GM18519 (cell line): Measurements from ENCODE around the gene B4GALNT4.
A peak's percentile ranks its signal among the peaks of the same experiment; 100 is the strongest.
"Not testable (repeated sequence)": the region's sequence is repeated elsewhere in the genome, so short reads cannot be mapped to it uniquely, and the experiment has no call there.

Experiments
- ATAC-seq: cut with Tn5 transposase; IDR thresholded peaks from one replicate; pipeline ENCODE4 v1.9.1; 2021; ENCODE audit warnings: mild to moderate bottlenecking, moderate library complexity; ENCODE audit not compliant: unreplicated experiment, low FRiP score

The B4GALNT4 gene, protein sequence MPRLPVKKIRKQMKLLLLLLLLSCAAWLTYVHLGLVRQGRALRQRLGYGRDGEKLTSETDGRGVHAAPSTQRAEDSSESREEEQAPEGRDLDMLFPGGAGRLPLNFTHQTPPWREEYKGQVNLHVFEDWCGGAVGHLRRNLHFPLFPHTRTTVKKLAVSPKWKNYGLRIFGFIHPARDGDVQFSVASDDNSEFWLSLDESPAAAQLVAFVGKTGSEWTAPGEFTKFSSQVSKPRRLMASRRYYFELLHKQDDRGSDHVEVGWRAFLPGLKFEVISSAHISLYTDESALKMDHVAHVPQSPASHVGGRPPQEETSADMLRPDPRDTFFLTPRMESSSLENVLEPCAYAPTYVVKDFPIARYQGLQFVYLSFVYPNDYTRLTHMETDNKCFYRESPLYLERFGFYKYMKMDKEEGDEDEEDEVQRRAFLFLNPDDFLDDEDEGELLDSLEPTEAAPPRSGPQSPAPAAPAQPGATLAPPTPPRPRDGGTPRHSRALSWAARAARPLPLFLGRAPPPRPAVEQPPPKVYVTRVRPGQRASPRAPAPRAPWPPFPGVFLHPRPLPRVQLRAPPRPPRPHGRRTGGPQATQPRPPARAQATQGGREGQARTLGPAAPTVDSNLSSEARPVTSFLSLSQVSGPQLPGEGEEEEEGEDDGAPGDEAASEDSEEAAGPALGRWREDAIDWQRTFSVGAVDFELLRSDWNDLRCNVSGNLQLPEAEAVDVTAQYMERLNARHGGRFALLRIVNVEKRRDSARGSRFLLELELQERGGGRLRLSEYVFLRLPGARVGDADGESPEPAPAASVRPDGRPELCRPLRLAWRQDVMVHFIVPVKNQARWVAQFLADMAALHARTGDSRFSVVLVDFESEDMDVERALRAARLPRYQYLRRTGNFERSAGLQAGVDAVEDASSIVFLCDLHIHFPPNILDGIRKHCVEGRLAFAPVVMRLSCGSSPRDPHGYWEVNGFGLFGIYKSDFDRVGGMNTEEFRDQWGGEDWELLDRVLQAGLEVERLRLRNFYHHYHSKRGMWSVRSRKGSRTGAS

DNA sequence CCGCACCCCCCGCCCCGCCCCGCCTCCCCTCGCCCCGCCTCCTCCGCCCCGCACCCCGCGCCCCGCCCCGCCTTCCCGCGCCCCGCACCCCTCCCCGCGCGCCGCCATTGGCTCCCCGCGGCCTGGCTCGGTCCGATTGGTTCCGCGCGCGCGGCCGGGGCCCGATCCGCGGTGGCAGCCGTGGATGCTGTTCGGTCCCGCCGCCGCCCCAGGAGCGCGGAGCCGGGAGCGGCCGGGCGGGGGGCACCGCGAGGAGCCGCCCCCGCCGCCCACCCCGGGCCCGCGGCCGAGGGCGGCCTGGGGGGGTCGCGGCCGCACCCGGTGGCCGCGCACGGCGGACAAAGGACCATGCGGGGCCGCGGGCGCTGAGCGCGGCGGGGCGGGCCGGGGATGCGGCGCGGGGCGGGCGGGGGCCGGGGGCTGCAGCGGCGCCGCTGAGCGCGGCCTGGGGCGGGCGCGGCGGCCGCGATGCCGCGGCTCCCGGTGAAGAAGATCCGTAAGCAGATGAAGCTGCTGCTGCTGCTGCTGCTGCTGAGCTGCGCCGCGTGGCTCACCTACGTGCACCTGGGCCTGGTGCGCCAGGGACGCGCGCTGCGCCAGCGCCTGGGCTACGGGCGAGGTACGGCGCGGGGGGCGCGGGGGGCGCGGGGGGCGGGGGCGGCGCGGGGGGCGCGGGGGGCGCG, at the start of gene B4GALNT4:
B4GALNT4 (plus strand) TSS at position 164 of the 683 bp plus-strand sequence; CDS start at position 469, 305 bp downstream.
- ATAC-seq: no peak

DNA sequence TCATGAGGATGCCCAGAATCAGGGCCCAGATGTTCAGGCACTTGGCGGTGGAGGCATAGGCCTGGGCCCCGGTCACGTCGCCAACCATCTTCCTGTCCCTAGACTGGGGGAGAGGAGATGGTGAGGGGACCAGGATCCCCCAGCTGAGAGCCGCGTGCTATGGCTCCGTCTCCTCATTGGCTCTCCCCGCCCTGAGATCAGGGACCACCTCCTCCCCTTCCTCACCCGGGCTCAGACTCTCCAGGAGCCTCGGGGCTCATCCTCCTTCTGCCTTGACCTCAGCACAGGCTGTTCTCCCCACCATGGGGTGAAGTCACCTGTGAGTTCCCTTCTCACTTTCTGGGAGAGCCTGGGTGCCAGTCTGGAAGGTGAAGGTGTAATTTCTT, 49.4 kb upstream of the B4GALNT4 start:
- not testable (repeated sequence) for ATAC-seq

DNA sequence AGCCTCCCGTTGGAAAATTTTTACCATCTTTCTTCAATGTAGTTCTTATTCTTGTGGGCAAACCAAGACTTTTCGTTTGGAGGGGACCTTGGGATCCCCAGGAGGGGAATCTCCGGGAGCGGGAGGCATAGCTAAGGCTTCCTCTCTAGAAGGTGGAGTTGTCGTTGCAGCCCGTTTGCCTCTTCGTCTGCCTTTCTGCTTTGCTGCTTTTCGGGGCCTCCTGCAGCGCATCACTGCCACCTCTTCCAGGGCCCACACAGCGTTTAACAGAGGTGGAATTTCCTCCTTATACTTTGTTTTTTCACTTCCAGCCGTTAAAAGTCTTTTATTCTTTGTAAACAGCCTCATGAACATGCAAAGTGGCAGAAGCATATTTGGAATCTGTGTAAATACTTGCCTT, 45.1 kb upstream of the B4GALNT4 start:
- ATAC-seq: no peak

DNA sequence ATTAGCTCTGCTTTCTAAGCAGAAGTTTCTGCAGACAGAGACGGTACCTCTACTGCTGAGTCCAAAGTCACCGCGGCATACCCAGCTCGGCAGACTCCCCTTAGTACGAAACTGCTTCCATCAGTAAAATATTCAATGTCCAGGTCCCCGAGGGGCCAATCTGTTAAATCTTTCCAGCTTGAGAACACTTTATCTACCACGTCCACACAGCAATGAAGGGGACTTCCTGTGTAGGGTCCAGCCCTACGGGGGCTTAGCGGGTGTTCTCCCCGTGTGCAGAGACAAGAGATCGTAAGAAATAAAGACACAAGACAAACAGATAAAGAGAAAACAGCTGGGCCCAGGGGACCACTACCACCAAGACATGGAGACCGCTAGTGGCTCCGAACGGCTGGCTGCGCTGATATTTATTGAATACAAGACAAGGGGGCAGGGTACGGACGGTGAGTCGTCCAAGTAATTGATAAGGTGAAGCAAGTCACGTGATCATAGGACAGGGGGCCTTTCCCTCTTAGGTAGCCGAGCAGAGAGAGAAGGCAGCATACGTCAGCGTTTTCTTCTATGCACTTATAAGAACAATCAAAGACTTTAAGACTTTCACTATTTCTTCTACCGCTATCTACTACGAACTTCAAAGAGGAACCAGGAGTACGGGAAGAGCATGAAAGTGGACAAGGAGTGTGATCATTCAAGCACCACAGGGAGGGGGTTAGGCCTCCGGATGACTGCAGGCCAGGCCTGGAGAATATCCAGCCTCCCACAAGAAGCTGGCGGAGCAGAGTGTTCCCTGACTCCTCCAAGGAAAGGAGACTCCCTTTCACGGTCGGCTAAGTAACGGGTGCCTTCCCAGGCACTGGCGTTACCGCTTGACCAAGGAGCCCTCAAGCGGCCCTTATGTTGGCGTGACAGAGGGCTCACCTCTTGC, 44.4 kb upstream of the B4GALNT4 start:
- not testable (repeated sequence) for ATAC-seq

DNA sequence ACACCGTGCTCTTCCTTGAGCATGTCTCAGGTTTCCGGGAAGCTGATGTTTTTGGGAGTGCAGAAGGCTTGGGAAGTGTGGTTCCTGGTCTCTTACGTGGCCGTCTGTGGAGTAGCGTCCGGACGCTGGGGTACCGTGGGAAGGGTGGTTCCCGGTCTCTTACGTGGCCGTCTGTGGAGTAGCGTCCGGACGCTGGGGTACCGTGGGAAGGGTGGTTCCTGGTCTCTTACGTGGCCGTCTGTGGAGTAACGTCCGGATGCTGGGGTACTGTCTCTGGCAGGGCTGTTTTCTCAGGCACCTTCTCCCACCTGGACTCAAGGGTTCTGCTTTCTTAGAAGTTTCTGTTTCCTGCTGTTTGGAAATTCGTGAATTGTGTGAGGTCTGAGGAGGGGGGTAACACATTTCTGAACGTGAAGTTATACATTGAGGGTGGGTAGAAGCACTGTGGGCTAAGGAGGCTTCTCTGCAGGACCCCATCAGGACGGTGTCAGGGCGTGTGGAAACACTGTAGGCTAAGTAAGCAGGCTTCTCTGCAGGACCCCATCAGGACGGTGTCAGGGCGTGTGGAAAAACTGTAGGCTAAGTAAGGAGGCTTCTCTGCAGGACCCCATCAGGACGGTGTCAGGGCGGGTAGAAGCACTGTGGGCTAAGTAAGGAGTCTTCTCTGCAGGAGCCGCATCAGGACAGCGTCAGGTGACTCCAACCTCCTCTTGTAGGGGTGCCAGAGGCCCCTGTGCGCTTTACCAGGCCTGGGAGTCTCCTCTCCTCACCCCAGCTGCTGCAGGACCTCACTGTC, 43.3 kb upstream of the B4GALNT4 start:
- ATAC-seq: no peak

DNA sequence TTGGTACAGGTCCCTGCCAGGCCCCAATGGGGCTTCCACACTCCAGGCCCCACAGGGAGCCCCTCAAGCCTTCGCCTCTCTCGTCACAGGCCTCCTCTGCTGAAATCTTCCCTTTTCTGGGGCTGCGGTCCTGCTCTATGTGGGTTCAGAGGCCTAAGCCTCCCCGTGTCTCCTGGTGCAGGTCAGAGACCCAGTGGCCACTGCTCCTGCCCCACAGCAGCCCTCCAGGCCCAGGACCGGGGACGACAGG, 42.8 kb upstream of the B4GALNT4 start:
- ATAC-seq: no peak

DNA sequence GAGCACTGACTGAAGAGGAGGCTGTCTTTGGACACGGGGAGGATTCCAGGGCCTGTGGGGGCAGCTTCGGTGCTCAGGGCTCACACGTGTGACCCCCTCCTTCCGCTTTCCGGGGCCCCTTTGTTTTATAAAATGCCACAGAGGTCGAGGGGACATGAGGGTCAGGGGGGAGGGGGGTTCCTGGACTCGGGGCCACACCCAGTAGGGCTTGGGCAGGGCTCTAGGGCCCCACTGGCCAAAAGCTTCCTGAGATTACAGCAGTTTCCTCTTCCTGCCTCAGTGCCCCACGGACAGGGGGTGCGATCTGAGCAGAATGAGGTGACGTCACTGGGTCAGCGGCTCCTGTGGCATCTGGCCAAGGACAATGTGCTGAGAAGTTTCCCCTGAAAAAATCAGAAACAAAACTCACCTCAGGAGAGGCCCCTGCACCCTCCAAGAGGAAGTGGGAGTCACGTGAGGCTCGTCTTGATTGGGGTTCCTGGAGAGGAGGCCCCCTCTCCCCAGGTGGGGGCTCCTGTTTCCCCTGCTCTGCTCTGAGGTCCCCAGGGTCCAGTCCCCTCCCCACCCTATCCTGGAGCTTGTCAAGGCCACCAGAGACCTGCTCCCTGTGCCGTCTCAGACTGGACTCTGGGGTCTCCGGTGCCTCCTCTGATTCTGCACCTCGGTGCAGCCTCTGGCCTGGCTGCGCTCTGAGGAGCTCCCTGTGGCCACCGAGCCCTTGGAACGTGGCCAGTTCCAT, 42.3 kb upstream of the B4GALNT4 start:
- peak; percentile 40 for ATAC-seq

DNA sequence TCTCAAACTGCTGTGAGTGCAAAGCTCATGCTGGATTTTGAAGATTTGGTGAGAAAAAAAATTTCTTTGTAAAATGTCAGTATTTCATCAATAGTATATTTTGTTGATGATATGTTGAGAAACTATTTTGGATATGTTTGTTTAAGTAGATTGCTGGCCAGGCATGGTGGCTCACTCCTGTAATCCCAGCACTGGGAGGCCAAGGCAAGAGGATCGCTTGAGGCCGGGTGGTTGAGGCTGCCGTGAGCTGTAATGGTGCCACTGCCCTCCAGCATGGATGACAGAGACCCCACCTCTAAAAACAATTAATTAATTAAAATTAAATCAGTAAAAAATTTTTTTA, 41.7 kb upstream of the B4GALNT4 start:
- no peak for ATAC-seq

DNA sequence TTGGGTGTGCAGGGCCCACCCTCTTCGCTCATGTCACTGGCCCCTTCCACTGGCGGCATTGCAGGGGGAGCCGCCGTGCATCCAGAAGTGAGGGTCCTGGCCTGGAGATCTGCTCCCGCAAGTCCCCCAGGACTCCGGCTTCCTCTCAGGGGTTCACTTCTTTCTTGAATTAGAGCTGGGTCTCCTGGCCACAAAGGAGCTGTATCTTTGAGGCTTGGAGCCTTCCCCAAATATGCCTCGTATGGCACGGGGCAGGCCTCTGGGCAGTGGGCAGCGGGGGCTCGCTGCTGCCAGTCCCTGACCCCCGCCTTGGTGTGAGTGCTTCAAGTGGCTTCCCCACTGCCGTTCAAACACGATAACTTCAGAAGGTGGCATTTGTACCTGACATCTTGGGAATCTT, 41.3 kb upstream of the B4GALNT4 start:
- ATAC-seq: no peak

DNA sequence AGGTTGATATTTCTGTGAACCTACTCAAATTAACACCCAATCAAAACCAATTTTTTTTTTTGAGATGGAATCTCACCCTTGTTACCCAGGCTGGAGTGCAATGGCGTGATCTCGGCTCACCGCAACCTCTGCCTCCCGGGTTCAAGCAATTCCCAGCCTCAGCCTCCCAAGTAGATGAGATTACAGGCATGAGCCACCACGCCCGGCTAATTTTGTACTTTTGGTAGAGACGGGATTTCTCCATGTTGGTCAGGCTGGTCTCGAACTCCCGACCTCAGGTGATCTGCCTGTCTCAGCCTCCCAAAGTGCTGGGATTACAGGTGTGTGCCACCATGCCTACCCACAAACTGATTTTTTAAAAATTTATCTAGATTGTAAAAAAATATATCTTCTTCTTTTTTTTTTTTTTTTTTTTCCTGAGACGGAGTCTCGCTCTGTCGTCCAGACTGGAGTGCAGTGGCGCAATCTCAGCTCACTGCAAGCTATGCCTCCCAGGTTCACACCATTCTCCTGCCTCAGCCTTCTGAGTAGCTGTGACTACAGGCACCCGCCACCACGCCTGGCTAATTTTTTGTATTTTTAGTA, 40.7 kb upstream of the B4GALNT4 start:
- not testable (repeated sequence) for ATAC-seq

DNA sequence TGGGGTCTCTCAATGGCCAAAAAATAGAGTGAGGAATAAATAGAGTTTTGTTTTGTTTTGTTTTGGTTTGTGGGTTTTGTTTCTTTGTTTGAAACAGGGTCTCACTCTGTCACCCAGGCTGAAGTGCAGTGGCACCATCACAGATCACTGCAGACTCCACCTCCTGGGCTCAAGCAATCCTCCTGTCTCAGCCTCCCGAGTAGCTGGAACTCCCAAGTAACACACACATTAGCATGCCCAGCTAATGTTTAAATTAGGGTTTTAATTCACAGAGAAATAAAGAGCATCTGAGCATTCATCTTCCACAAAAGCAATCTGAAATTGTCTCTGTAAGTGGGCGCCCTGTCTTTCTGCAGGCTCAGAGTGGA, 39.4 kb upstream of the B4GALNT4 start:
- no peak for ATAC-seq

DNA sequence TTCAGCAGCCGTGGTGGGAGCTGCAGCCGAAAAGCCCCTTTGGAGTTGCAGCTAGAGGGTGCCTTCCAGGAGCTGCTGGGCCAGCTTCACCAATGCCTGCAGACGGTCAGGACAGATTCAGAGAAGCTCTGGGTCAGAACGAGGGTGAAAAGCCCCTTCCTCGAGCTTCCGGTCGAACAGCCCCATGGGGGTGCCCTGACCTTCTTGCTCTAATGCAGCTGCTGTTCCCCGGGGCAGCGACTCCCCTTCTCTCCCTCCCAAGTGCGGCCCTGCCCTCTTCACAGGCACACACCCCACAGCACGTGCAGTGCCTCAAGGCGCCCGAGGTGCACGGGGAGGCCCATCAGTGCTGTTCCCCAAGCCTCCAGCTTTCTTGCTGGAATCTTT, 39.0 kb upstream of the B4GALNT4 start:
- ATAC-seq: no peak

DNA sequence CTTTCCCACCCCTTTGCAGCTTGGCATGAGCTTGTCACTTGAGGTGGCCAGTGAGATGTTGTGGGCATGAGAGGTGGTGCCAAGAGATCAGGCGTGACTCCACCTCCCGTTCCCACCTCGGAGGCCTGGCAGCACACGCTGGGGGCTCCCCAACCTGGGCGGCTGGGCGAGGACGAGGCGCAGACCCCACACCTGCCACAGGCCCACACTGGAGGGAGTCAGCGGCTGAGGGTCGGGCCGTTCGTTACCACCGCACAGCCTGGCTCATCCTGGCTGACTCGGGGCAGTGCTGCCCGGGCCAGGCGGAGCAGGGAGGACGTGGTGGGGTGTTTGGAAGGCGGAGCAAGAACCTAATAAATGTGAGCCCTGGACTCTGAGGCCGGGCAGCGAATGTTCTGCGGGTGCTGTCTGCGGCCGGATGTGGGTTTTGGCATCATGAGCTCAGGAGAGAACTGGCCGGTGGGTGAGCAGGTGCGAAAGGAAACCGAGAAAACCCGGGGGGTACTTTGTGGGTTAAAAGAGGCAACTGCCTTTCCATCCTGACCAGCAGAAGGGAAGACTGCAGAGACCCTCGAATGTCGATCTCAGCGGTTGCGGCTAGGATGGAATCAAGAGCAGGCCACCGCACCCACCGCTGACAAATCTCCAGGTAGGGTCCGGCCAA, 38.5 kb upstream of the B4GALNT4 start:
- ATAC-seq: no peak

DNA sequence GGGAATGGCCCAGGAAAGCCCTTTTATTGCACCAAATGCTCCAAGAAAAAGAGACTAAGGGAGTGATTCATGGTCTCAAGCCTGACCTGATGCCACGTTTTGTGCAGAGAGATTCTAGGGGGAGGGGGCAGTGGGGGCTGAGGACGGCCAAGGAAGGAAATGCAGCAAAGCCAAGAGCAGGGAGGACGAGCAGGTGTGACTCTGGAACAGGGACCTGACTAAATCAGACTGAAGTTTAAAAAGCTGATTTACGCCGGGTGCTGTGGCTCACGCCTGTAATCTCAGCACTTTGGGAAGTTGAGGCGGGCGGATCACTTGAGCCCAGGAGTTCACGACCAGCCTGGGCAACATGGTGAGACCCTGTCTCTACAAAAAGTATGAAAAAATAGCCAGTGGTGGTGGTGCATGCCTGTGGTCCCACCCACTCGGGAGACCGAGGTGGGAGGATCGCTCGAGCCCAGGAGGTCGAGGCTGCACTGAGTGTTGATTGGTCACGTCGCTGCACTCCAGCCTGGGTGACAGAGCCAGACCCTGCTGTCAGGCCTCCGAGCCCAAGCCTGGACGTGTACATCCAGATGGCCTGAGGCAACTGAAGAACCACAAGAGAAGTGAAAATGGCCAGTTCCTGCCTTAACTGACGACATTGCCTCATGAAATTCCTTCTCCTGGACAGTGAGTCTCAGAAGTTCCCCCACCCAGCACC, 37.8 kb upstream of the B4GALNT4 start:
- ATAC-seq: no peak

DNA sequence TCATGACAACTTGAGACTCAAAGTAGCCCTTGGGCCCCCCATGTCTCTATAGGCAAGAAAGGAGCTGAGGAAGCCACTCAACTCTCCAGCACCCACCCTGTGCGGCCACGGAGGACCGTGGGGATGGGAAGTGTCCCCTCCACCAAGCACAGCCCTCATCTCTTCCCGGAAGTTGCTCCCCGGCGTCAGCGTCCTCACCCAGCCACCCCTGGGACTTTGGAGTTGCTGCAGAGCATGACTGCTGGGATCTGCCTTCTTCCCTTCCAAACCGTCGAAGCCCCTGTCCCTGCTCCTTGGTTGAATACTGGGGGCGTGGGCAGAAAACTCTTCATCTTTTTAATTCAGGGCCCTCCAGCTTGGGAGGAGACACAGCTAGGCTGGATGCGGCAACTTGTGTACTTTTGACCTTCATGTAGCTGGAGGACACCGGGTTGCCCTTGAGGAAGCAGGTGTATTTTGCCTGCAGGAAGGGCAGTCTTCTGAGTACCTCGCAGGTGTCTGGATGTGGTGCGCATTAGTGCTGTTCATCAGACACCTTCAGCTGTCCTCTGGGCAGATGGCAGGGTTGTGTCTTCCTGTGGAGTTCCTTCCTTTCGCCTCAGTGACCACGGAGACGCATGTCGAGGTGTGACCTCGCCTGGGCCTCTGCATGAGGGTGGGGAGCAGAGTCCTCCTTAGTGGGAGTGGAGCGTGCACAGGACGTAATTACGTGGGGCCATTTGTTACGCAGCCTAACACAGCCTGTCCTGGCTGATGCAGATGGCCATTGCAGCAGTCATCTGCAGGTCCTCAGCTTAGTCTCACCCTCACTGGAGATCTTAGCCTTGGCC, 36.4 kb upstream of the B4GALNT4 start:
- no peak for ATAC-seq

DNA sequence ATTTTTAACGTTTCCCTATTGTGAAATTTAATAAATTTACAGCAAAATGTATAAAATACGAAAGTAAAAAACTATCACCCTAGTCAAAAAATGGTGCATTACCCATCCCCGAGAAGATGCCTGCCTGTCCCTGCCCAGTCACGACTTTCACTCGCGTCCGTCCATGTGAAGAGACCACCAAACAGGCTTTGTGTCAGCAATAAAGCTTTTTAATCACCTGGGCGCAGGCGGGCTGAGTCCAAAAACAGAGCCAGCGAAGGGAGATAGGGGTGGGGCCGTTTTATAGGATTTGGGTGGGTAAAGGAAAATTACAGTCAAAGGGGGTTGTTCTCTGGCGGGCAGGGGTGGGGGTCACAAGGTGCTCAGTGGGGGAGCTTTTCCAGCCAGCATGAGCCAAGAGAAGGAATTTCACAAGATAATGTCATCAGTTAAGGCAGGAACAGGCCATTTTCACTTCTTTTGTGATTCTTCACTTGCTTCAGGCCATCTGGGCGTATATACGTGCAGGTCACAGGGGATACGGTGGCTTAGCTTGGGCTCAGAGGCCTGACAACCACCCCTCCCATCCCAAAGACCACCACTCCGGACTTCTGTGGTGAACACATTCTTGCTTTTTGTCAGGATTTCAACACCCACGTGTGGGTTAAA, 35.6 kb upstream of the B4GALNT4 start:
- not testable (repeated sequence) for ATAC-seq
